H1 (cell line): Measurements from ENCODE around the gene PPP1R1C. TPM values are rescaled to one million over a fixed set of nuclear protein-coding genes. Genes with fewer than 3 reads are reported as not detected.

Source experiments
- EGR1 ChIP-seq: IDR thresholded peaks from 2 replicates; pipeline ENCODE4 v1.6.1; 2011; ENCODE audit warnings: low read depth, low read length, borderline replicate concordance
- EP300 ChIP-seq, 2 experiments: IDR thresholded peaks; 1 replicate in 1 of 2; 2 replicates in 1 of 2; pipeline ENCODE4 v1.6.1; 2011 to 2012; ENCODE audit warnings: low read depth in 2 of 2, low read length in 2 of 2, mild to moderate bottlenecking in 2 of 2, borderline replicate concordance in 1 of 2, inconsistent platforms in 1 of 2, moderate library complexity in 1 of 2
- FOSL1 ChIP-seq: IDR thresholded peaks from 2 replicates; pipeline ENCODE4 v1.6.1; 2011; ENCODE audit warnings: mild to moderate bottlenecking, low read depth, low read length, moderate library complexity; ENCODE audit not compliant: insufficient read depth
- NRF1 ChIP-seq: IDR thresholded peaks from 2 replicates; pipeline ENCODE4 v1.6.1; 2011; ENCODE audit warnings: mild to moderate bottlenecking, low read depth, low read length, improper control_type of control experiment
- PHF8 ChIP-seq: fragments of 200-600 bp; sonication (generic); conservative IDR thresholded peaks from 2 replicates; pipeline ENCODE4 v1.7.1; 2012; ENCODE audit warnings: low read depth, mild to moderate bottlenecking, inconsistent platforms, low read length, moderate library complexity
- SIRT6 ChIP-seq: IDR thresholded peaks from one replicate; pipeline ENCODE4 v1.7.1; 2012; ENCODE audit warnings: low read length, inconsistent platforms
- SIX5 ChIP-seq: IDR thresholded peaks from 2 replicates; pipeline ENCODE4 v1.6.1; 2011; ENCODE audit warnings: mild to moderate bottlenecking, low read depth, low read length
- SP4 ChIP-seq: IDR thresholded peaks from 2 replicates; pipeline ENCODE4 v1.6.1; 2012; ENCODE audit warnings: low read length, inconsistent platforms
- polyA plus RNA-seq, 7 experiments: library from polyadenylated mRNA; depleted of rRNA in 3 of 7; stranded (reverse) in 5 of 7; unstranded in 2 of 7; fragments of >200 nt in 5 of 7; fragments of 200-250 nt in 2 of 7; gene quantifications; 1 replicate in 5 of 7; 2 replicates in 1 of 7; 4 replicates in 1 of 7; pipeline versions ENCODE4 v1.2.1 to v1.2.3, GENCODE V29; 2011 to 2013; ENCODE audit warnings: missing spikeins in 2 of 7, mixed read lengths in 2 of 7
- total RNA-seq: library from RNA; stranded (reverse); fragmentation: NEBNext Ultra II Directional; extraction: Animal tissue kit (Norgen Biotek cat#: 25700); gene quantifications from 2 replicates; pipeline ENCODE4 v1.2.1, GENCODE V29; 2021
- TF ChIP-seq, protein P1 (sequence below): fragments of 300-600 bp; sonication (generic); IDR thresholded peaks from 2 replicates; pipeline ENCODE4 v1.7.1; 2012; ENCODE audit warnings: low read length, moderate library complexity, mild to moderate bottlenecking, inconsistent platforms; ENCODE audit not compliant: insufficient replicate concordance
- TF ChIP-seq, protein P2 (sequence below), 3 experiments: IDR thresholded peaks; 1 replicate in 2 of 3; 2 replicates in 1 of 3; pipeline versions ENCODE4 v1.5.1 to v1.6.1; 2011; ENCODE audit warnings: low read length in 3 of 3, mild to moderate bottlenecking in 3 of 3, inconsistent platforms in 2 of 3, low read depth in 1 of 3, moderate library complexity in 1 of 3; ENCODE audit not compliant: insufficient read depth in 1 of 3; ENCODE audit errors: control extremely low read depth in 1 of 3

The PPP1R1C gene
- total and polyA plus RNA-seq, 2 of the 8 experiments (the other 6 are each of a cell fraction or from before 2014, with no cell fraction given) = 1.3 to 5.3 TPM

DNA sequence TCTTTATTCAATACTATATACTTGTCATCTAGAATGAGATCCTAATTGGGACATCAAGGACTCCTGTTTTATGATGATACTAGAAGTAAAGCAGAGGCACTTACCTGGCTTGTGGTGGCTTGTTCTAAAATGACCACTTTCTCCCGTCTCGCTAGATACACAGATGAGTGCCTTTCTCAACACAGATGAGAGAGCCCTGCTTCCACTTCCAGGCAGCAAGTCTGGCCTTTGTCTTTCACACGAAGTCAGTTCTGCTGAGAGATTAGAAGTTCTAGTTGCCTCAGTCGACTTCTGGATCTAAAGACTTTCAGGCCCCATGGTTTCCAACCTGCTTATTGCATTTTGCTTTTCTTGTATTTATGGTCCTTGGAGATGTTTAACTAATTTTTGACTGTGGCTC lies 70.3 kb downstream of the PPP1R1C start (continued):
- TF ChIP-seq, protein P1, sequence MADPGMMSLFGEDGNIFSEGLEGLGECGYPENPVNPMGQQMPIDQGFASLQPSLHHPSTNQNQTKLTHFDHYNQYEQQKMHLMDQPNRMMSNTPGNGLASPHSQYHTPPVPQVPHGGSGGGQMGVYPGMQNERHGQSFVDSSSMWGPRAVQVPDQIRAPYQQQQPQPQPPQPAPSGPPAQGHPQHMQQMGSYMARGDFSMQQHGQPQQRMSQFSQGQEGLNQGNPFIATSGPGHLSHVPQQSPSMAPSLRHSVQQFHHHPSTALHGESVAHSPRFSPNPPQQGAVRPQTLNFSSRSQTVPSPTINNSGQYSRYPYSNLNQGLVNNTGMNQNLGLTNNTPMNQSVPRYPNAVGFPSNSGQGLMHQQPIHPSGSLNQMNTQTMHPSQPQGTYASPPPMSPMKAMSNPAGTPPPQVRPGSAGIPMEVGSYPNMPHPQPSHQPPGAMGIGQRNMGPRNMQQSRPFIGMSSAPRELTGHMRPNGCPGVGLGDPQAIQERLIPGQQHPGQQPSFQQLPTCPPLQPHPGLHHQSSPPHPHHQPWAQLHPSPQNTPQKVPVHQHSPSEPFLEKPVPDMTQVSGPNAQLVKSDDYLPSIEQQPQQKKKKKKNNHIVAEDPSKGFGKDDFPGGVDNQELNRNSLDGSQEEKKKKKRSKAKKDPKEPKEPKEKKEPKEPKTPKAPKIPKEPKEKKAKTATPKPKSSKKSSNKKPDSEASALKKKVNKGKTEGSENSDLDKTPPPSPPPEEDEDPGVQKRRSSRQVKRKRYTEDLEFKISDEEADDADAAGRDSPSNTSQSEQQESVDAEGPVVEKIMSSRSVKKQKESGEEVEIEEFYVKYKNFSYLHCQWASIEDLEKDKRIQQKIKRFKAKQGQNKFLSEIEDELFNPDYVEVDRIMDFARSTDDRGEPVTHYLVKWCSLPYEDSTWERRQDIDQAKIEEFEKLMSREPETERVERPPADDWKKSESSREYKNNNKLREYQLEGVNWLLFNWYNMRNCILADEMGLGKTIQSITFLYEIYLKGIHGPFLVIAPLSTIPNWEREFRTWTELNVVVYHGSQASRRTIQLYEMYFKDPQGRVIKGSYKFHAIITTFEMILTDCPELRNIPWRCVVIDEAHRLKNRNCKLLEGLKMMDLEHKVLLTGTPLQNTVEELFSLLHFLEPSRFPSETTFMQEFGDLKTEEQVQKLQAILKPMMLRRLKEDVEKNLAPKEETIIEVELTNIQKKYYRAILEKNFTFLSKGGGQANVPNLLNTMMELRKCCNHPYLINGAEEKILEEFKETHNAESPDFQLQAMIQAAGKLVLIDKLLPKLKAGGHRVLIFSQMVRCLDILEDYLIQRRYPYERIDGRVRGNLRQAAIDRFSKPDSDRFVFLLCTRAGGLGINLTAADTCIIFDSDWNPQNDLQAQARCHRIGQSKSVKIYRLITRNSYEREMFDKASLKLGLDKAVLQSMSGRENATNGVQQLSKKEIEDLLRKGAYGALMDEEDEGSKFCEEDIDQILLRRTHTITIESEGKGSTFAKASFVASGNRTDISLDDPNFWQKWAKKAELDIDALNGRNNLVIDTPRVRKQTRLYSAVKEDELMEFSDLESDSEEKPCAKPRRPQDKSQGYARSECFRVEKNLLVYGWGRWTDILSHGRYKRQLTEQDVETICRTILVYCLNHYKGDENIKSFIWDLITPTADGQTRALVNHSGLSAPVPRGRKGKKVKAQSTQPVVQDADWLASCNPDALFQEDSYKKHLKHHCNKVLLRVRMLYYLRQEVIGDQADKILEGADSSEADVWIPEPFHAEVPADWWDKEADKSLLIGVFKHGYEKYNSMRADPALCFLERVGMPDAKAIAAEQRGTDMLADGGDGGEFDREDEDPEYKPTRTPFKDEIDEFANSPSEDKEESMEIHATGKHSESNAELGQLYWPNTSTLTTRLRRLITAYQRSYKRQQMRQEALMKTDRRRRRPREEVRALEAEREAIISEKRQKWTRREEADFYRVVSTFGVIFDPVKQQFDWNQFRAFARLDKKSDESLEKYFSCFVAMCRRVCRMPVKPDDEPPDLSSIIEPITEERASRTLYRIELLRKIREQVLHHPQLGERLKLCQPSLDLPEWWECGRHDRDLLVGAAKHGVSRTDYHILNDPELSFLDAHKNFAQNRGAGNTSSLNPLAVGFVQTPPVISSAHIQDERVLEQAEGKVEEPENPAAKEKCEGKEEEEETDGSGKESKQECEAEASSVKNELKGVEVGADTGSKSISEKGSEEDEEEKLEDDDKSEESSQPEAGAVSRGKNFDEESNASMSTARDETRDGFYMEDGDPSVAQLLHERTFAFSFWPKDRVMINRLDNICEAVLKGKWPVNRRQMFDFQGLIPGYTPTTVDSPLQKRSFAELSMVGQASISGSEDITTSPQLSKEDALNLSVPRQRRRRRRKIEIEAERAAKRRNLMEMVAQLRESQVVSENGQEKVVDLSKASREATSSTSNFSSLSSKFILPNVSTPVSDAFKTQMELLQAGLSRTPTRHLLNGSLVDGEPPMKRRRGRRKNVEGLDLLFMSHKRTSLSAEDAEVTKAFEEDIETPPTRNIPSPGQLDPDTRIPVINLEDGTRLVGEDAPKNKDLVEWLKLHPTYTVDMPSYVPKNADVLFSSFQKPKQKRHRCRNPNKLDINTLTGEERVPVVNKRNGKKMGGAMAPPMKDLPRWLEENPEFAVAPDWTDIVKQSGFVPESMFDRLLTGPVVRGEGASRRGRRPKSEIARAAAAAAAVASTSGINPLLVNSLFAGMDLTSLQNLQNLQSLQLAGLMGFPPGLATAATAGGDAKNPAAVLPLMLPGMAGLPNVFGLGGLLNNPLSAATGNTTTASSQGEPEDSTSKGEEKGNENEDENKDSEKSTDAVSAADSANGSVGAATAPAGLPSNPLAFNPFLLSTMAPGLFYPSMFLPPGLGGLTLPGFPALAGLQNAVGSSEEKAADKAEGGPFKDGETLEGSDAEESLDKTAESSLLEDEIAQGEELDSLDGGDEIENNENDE = no peak
- no peak for TF ChIP-seq NRF1
- no peak for TF ChIP-seq SIX5
- no peak for TF ChIP-seq SP4
- TF ChIP-seq EP300 (IDR thresholded peaks at IDR 0.05; ENCODE audit: borderline replicate concordance in 1 of 2, low read depth in 2 of 2, low read length in 2 of 2) = no peak
- no peak for TF ChIP-seq PHF8
- no peak for TF ChIP-seq EGR1
- TF ChIP-seq SIRT6 = no peak
- TF ChIP-seq, protein P2, sequence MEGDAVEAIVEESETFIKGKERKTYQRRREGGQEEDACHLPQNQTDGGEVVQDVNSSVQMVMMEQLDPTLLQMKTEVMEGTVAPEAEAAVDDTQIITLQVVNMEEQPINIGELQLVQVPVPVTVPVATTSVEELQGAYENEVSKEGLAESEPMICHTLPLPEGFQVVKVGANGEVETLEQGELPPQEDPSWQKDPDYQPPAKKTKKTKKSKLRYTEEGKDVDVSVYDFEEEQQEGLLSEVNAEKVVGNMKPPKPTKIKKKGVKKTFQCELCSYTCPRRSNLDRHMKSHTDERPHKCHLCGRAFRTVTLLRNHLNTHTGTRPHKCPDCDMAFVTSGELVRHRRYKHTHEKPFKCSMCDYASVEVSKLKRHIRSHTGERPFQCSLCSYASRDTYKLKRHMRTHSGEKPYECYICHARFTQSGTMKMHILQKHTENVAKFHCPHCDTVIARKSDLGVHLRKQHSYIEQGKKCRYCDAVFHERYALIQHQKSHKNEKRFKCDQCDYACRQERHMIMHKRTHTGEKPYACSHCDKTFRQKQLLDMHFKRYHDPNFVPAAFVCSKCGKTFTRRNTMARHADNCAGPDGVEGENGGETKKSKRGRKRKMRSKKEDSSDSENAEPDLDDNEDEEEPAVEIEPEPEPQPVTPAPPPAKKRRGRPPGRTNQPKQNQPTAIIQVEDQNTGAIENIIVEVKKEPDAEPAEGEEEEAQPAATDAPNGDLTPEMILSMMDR (IDR thresholded peaks at IDR 0.05; ENCODE audit: control extremely low read depth in 1 of 3, insufficient read depth in 1 of 3, low read depth in 1 of 3, low read length in 3 of 3) = no peak
- TF ChIP-seq FOSL1 = no peak
